HG03280 (cell line): Measurements from ENCODE around the gene ZNRF2.

Experiments
- ATAC-seq: cut with Tn5 transposase; IDR thresholded peaks from one replicate; pipeline ENCODE4 v1.9.1; 2021; ENCODE audit warnings: mild to moderate bottlenecking, moderate library complexity; ENCODE audit not compliant: unreplicated experiment

ZNRF2 gene

DNA sequence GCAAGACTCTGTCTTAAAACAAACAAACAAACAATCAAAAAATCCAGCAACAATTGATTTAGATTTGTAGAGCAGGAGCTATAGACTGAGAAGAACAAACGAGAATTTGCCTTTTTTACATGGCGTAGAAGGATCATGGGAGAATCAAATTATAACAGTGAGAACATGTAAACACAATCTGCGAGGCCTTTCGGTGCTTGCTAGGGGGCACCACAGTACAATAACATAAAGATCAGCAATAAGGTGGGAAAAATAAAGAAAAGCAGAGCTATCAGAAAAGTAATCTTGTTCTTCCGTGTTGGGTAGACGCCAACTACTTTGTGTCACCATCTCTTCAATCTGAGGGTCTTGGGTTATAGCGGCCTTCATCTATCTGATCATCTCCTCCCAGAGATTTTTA is 112.0 kb downstream of the ZNRF2 start:
- no peak for ATAC-seq

- no peak for ATAC-seq
Measured at GRCh38 chr7:30403477-30403876, 119.1 kb downstream of the ZNRF2 start.

- no peak for ATAC-seq
Measured at GRCh38 chr7:30405179-30405578, 120.8 kb downstream of the ZNRF2 start.

GRCh38 chr7:30406664-30407425 is 122.4 kb downstream of the ZNRF2 start:
- no peak for ATAC-seq

GRCh38 chr7:30411173-30411572 is 126.8 kb downstream of the ZNRF2 start:
- ATAC-seq, result no peak

- ATAC-seq, result no peak
Measured at GRCh38 chr7:30411897-30412296, 127.5 kb downstream of the ZNRF2 start.

DNA sequence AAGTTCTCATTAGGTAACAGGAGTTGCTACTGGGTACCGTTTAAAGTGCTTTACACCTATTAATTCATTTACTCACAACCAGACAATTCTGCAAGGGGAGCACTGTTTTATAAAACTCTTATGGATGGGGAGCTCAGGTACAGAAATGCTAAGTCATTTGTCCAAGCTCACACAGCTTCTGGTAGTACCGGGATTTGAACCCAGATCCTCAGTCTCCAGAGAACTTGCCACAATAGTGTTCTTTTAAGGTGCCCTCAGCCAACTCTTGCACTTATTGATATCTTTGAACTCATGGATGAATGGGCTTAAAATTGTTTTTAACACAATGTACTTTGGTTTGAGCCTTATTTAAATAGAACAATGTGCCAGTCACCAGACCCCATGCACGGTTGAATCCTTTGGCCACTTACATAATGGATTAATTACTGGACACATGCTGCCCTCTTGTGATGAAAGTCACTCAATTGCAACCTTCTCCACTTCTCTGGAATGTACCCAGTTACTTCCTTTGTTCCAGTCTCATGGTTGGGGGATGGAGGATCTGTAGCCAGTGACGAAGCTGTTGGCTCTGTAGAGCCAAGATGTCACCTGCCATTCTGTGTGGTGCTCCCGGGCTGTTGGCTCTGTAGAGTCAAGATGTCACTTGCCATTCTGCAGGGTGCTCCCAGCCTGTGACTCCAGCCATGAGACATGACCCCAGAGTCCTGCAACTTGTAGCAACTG is 128.5 kb downstream of the ZNRF2 start:
- ATAC-seq, result no peak

- no peak for ATAC-seq
Measured at GRCh38 chr7:30413864-30414263, 129.5 kb downstream of the ZNRF2 start.
